Kidney (tissue), 14 donors: Measurements from ENCODE around the gene SCFD2. TPM values are rescaled to one million over a fixed set of nuclear protein-coding genes. Genes with fewer than 3 reads are reported as not detected.

Experiments used
- DNase-seq, 5 donors: peaks; one replicate each; pipeline ENCODE4 v3.0.0-alpha.2; 2013 to 2020
- FAIRE-seq: peaks from 2 replicates; lab custom pipeline; 2012; peaks lifted over from hg19 to GRCh38; lab: Jason Lieb, UNC
- H3K27ac ChIP-seq, 2 donors: one replicate each; pipeline ENCODE4 v1.7.0; 2013; ENCODE audit warnings: low read depth in 2 of 2, low read length in 2 of 2, inconsistent platforms in 1 of 2
- H3K27me3 ChIP-seq: one replicate; pipeline ENCODE4 v1.7.1; 2013; ENCODE audit warnings: low read length, inconsistent platforms; ENCODE audit not compliant: control insufficient read depth, insufficient read depth
- H3K36me3 ChIP-seq, 3 donors: one replicate each; pipeline versions ENCODE4 v1.7.0 to v1.7.1; 2013; ENCODE audit warnings: low read length in 3 of 3, control low read depth in 1 of 3, inconsistent platforms in 1 of 3; ENCODE audit not compliant: insufficient read depth in 3 of 3, control insufficient read depth in 2 of 3
- H3K4me1 ChIP-seq, 3 donors: one replicate each; pipeline versions ENCODE4 v1.7.0 to v1.7.1; 2013; ENCODE audit warnings: low read length in 3 of 3, inconsistent platforms in 1 of 3, low read depth in 1 of 3; ENCODE audit not compliant: control insufficient read depth in 2 of 3, insufficient read depth in 2 of 3
- H3K4me3 ChIP-seq, 3 donors: one replicate each; pipeline versions ENCODE4 v1.7.0 to v1.8.1; 2013; ENCODE audit warnings: low read length in 3 of 3, control low read depth in 1 of 3, inconsistent platforms in 1 of 3
- H3K9ac ChIP-seq, 3 donors: one replicate each; pipeline versions ENCODE4 v1.7.0 to v1.7.1; 2013; ENCODE audit warnings: low read length in 3 of 3, control low read depth in 1 of 3, inconsistent platforms in 1 of 3
- H3K9me3 ChIP-seq, 3 donors: one replicate each; pipeline versions ENCODE4 v1.7.0 to v1.7.1; 2013; ENCODE audit warnings: low read length in 3 of 3, control low read depth in 1 of 3, inconsistent platforms in 1 of 3; ENCODE audit not compliant: control insufficient read depth in 2 of 3, insufficient read depth in 1 of 3
- CTCF ChIP-seq: IDR thresholded peaks from 3 replicates; pipeline ENCODE4 v1.5.1; 2012; ENCODE audit warnings: mild to moderate bottlenecking, moderate library complexity, borderline replicate concordance; ENCODE audit not compliant: insufficient read depth; ENCODE audit errors: extremely low read depth
- intact Hi-C: fragments of 100-400 bp; cut with DNase I; formaldehyde crosslinking; loops from one replicate; pipeline ENCODE4 v1.11.1; 2022
- polyA plus RNA-seq: library from polyadenylated mRNA; stranded (reverse); fragments of 350-450 nt; fragmentation: Illumina TruSeq; extraction: RNeasy Lipid Tissue Mini Kit (QIAGEN cat#74804); gene quantifications from one replicate; pipeline ENCODE4 v1.2.3, GENCODE V29; 2014; ENCODE audit warnings: low read depth, low replicate concordance; ENCODE audit not compliant: insufficient read depth
- total RNA-seq: library from RNA; stranded (reverse); fragmentation: NEBNext Ultra II Directional; extraction: Animal tissue kit (Norgen Biotek cat#: 25700); gene quantifications from one replicate; pipeline ENCODE4 v1.2.1, GENCODE V29; 2021
- donor health status: control.
- donor health status: control.
- donor health status: control.
- donor health status: control.
- donor health status: control.
- donor health status: DM: yes; HTN: yes; CAD: no.
- donor health status: Normal renal cell carcinoma (clear cell type).

The SCFD2 gene
- total and polyA plus RNA-seq, 2 donors from 2014 or later, result 6.1 to 20.8 TPM

GRCh38 chr4:52982255-52982945 is 383.5 kb downstream of the SCFD2 start:
- DNase-seq (peak in 2 of 5 donors; percentile 78 to 81), FAIRE-seq (peak; percentile 69)
- H3K9ac ChIP-seq, result no peak overlapping the region
- intact Hi-C loops, result loop anchor here (5.0 kb wide), 1 partner anchor 435 kb away; no protein-coding TSS in a partner anchor
- H3K36me3 ChIP-seq, result no peaks in the 10 kb centered on the region
- no peaks in the 10 kb centered on the region for H3K9me3 ChIP-seq
- no peak overlapping the region for H3K4me3 ChIP-seq
- peaks cover 0 to 8% (median 5%) of the 10 kb centered on the region in 3 donors for H3K4me1 ChIP-seq
- no peaks in the 10 kb centered on the region for H3K27me3 ChIP-seq
- no peak overlapping the region for H3K27ac ChIP-seq
- TF ChIP-seq CTCF, result peak; percentile 64

- Histone ChIP-seq H3K4me3 (no peak overlapping the region), H3K36me3 (no peaks in the 10 kb centered on the region), H3K4me1 (peaks cover 0 to 8% (median 7%) of the 10 kb centered on the region in 3 donors), H3K27me3 (no peaks in the 10 kb centered on the region), H3K9me3 (no peaks in the 10 kb centered on the region), H3K27ac (no peak overlapping the region), H3K9ac (no peak overlapping the region)
- no peak for TF ChIP-seq CTCF
- FAIRE-seq (no peak), DNase-seq (no peak)
- intact Hi-C loops, result loop anchor here (5.0 kb wide), 1 partner anchor 433 kb away; no protein-coding TSS in a partner anchor
Measured at GRCh38 chr4:52979821-52980590, 385.9 kb downstream of the SCFD2 start.

- no peaks in the 10 kb centered on the region for H3K36me3 ChIP-seq
- H3K9me3 ChIP-seq, result no peaks in the 10 kb centered on the region
- H3K27ac ChIP-seq, result no peak overlapping the region
- intact Hi-C loops, result no loop called here
- no peak for FAIRE-seq
- no peak overlapping the region for H3K4me3 ChIP-seq
- no peak overlapping the region for H3K9ac ChIP-seq
- peaks cover 0 to 5% (median 4%) of the 10 kb centered on the region in 3 donors for H3K4me1 ChIP-seq
- TF ChIP-seq CTCF, result no peak
- DNase-seq, result no peak
- H3K27me3 ChIP-seq, result no peaks in the 10 kb centered on the region
Measured at GRCh38 chr4:52979020-52979419, 386.8 kb downstream of the SCFD2 start.
